ENCODE data around the gene SAA2. TPM values are rescaled to one million over a fixed set of nuclear protein-coding genes. Genes with fewer than 3 reads are reported as not detected.
"Not testable (repeated sequence)": the region's sequence is repeated elsewhere in the genome, so short reads cannot be mapped to it uniquely, and the experiment has no call there.

SAA2 gene
- polyA plus RNA-seq, 1 experiment = not detected

DNA sequence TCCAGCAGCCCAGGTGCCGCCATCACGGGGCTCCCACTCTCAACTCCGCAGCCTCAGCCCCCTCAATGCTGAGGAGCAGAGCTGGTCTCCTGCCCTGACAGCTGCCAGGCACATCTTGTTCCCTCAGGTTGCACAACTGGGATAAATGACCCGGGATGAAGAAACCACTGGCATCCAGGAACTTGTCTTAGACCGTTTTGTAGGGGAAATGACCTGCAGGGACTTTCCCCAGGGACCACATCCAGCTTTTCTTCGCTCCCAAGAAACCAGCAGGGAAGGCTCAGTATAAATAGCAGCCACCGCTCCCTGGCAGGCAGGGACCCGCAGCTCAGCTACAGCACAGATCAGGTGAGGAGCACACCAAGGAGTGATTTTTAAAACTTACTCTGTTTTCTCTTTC lies 17.5 kb upstream of the SAA2 start, which contains the start of gene SAA1:
TSS of gene SAA1 (plus strand) at position 316 of the 400 bp plus-strand sequence. CDS start 624 bp downstream, outside the sequence.
- ChIA-PET POLR2A (no interaction called here), CTCF (no interaction called here)
- TF ChIP-seq CTCF (IDR thresholded peaks at IDR 0.05; ENCODE audit: low read depth, low read length) = no peak
- Histone ChIP-seq H3K9me3 (ENCODE audit: control insufficient read depth, insufficient read depth, low read length) (no peaks in the 10 kb centered on the region), H3K27ac (ENCODE audit: low read depth, low read length) (no peak within 1 kb of the TSS), H3K4me3 (ENCODE audit: low read depth, low read length) (no peak within 1 kb of the TSS), H3K27me3 (ENCODE audit: control insufficient read depth, insufficient read depth, low read length) (peaks cover 4% of the 10 kb centered on the region)
- DNase-seq (ENCODE audit: low read depth, low spot score) = no peak

DNA sequence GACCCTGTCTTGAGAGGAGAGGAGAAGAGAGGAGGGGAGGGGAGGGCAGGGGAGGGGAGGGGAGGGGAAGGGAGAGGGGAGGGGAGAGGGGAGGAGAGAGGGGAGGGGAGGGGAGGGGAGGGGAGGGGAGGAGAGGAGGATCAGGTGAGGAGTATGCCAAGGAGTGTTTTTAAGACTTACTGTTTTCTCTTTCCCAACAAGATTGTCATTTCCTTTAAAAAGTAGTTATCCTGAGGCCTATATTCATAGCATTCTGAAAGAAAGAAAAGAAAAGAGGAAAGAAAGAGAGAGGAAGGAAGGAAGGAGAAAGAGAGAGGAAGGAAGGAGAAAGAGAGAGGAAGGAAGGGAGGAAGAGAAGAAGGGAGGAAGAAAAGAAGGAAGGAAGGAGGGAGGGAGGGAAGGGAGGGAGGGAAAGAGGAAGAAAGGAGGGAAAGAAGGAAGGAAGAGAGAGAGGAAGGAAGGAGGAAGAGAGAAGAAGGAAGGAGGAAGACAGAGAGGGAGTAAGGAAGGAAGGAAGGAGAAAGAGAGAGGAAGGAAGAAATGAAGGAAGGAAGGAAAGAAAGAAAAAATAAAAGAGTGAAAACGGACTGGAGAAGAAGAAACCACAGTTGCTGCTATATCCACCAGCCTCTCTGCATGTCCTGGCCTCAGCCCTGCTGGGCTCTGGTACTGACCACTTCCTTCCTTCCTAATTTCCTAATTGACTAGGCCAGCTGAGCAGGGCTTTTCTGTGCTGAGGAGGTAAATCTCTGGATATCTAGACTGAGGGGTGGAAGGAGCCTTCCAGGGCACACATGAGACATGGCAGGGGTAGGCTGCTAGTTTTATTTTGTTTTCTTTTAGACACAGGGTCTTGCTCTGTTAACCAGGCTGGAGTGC lies 16.4 kb upstream of the SAA2 start:
- Histone ChIP-seq H3K9me3 (ENCODE audit: control insufficient read depth, insufficient read depth, low read length) (no peaks in the 10 kb centered on the region), H3K27ac (ENCODE audit: low read depth, low read length) (no peak overlapping the region), H3K4me3 (ENCODE audit: low read depth, low read length) (no peak overlapping the region), H3K27me3 (ENCODE audit: control insufficient read depth, insufficient read depth, low read length) (peaks cover 4% of the 10 kb centered on the region)
- no peak for TF ChIP-seq CTCF (IDR thresholded peaks at IDR 0.05; ENCODE audit: low read depth, low read length)
- ChIA-PET POLR2A (no interaction called here), CTCF (no interaction called here)
- no peak for DNase-seq (ENCODE audit: low read depth, low spot score)

DNA sequence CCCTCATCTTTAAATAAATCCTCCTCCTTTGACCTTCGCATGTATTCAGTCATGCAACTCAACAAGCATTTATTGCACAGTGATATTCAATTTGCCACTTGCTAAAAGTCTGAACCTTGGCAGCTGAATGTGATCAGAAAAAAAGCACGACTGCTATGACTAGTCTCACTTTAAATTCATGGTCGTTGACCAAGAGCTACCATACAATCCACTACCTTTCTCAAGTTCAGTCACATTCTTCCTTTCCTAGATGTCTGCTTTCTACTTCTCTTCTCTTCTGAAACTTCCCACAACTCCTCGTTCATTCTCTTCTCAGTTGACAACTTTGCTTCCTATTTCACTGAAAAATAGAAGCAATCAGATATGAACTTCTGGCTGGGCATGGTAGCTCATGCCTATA lies 15.6 kb upstream of the SAA2 start:
- H3K9me3 ChIP-seq (ENCODE audit: control insufficient read depth, insufficient read depth, low read length) = no peaks in the 10 kb centered on the region
- TF ChIP-seq CTCF (IDR thresholded peaks at IDR 0.05; ENCODE audit: low read depth, low read length) = no peak
- CTCF ChIA-PET = no interaction called here
- no peak overlapping the region for H3K27ac ChIP-seq (ENCODE audit: low read depth, low read length)
- no peak overlapping the region for H3K4me3 ChIP-seq (ENCODE audit: low read depth, low read length)
- no peak for DNase-seq (ENCODE audit: low read depth, low spot score)
- POLR2A ChIA-PET = no interaction called here
- H3K27me3 ChIP-seq (ENCODE audit: control insufficient read depth, insufficient read depth, low read length) = peaks cover 4% of the 10 kb centered on the region

- POLR2A ChIA-PET; H3K9me3 ChIP-seq (ENCODE audit: control insufficient read depth, insufficient read depth, low read length); H3K27me3 ChIP-seq (ENCODE audit: control insufficient read depth, insufficient read depth, low read length); CTCF ChIA-PET; H3K4me3 ChIP-seq (ENCODE audit: low read depth, low read length); DNase-seq (ENCODE audit: low read depth, low spot score); H3K27ac ChIP-seq (ENCODE audit: low read depth, low read length): not testable (repeated sequence)
These were observed 14.3 kb upstream of the SAA2 start for GRCh38 chr11:18262681-18263350.

DNA sequence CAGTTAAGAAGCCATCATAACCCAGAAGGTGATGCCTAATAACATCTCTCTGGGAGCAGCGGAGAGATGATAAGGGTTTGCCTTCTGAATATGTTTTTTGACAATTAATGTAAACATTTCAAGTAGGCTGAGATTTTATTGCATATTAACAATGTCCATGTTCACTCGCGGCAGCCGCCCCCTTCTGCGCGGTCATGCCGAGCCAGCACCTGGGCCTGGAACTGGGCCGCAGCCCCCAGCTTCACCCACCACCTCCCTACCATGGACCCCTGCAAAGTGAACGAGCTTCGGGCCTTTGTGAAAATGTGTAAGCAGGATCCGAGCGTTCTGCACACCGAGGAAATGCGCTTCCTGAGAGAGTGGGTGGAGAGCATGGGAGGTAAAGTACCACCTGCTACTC lies 13.3 kb upstream of the SAA2 start:
- peaks cover 4% of the 10 kb centered on the region for H3K27me3 ChIP-seq (ENCODE audit: control insufficient read depth, insufficient read depth, low read length)
- no peak overlapping the region for H3K4me3 ChIP-seq (ENCODE audit: low read depth, low read length)
- CTCF ChIA-PET = no interaction called here
- POLR2A ChIA-PET = no interaction called here
- no peak for TF ChIP-seq CTCF (IDR thresholded peaks at IDR 0.05; ENCODE audit: low read depth, low read length)
- no peak for DNase-seq (ENCODE audit: low read depth, low spot score)
- no peak overlapping the region for H3K27ac ChIP-seq (ENCODE audit: low read depth, low read length)
- no peaks in the 10 kb centered on the region for H3K9me3 ChIP-seq (ENCODE audit: control insufficient read depth, insufficient read depth, low read length)

All from AG04450 (cell line).